Natural killer cell (primary cell): ENCODE data around the gene CREM. TPM values are rescaled to one million over a fixed set of nuclear protein-coding genes. Genes with fewer than 3 reads are reported as not detected.

Source experiments
- ATAC-seq, 3 donors: fragments of 150-1000 bp in 2 of 3; fragments of 200-7000 bp in 1 of 3; cut with Tn5 transposase; 1 replicate in 1 of 3; 2 replicates in 2 of 3; pipeline ENCODE4 v1.10.0; 2021; ENCODE audit warnings: mild to moderate bottlenecking in 2 of 3, moderate library complexity in 2 of 3
- DNase-seq, 2 donors: peaks; one replicate each; pipeline versions ENCODE4 v3.0.0 to v3.0.0-alpha.2; 2013 to 2021; ENCODE audit warnings: mixed read lengths in 1 of 2
- H3K27ac ChIP-seq: one replicate; pipeline ENCODE4 v1.5.1; 2013; ENCODE audit warnings: mild to moderate bottlenecking, low read length
- H3K27me3 ChIP-seq: one replicate; pipeline ENCODE4 v1.6.1; 2013; ENCODE audit warnings: low read length; ENCODE audit not compliant: control insufficient read depth, insufficient read depth
- H3K36me3 ChIP-seq: one replicate; pipeline ENCODE4 v1.6.1; 2013; ENCODE audit warnings: low read length; ENCODE audit not compliant: control insufficient read depth, insufficient read depth
- H3K4me1 ChIP-seq: one replicate; pipeline ENCODE4 v1.6.1; 2013; ENCODE audit warnings: low read length; ENCODE audit not compliant: control insufficient read depth, insufficient read depth
- H3K4me3 ChIP-seq: one replicate; pipeline ENCODE4 v1.5.1; 2013; ENCODE audit warnings: low read length
- H3K9me3 ChIP-seq: one replicate; pipeline ENCODE4 v1.6.1; 2013; ENCODE audit warnings: low read length; ENCODE audit not compliant: control insufficient read depth, insufficient read depth
- H3K27ac Mint-ChIP-seq, 2 donors: one replicate each; pipeline ENCODE4 v1.8.0; 2022; ENCODE audit warnings: mild to moderate bottlenecking in 2 of 2, mixed read lengths in 2 of 2, moderate library complexity in 1 of 2
- H3K27me3 Mint-ChIP-seq, 2 donors: one replicate each; pipeline ENCODE4 v1.8.0; 2022; ENCODE audit warnings: low read depth in 2 of 2, mixed read lengths in 2 of 2
- H3K36me3 Mint-ChIP-seq: one replicate; pipeline ENCODE4 v1.8.0; 2022; ENCODE audit warnings: mixed read lengths
- H3K4me1 Mint-ChIP-seq, 2 donors: one replicate each; pipeline ENCODE4 v1.8.0; 2022; ENCODE audit warnings: mixed read lengths in 2 of 2
- H3K4me3 Mint-ChIP-seq: one replicate; pipeline ENCODE4 v1.8.0; 2022; ENCODE audit warnings: mild to moderate bottlenecking, moderate library complexity, mixed read lengths
- H3K9me3 Mint-ChIP-seq, 2 donors: one replicate each; pipeline ENCODE4 v1.8.0; 2022; ENCODE audit warnings: mixed read lengths in 2 of 2
- CTCF ChIP-seq: fragments of 200-600 bp; IDR thresholded peaks from one replicate; pipeline ENCODE4 v1.8.0; 2022; ENCODE audit warnings: antibody characterized with exemption
- WGBS: methylation state at CpG from one replicate; pipeline ENCODE4 v1.1.7; 2013; ENCODE audit warnings: missing lambda C conversion rate; ENCODE audit not compliant: insufficient coverage; 5-methylcytosine and 5-hydroxymethylcytosine counted together
- intact Hi-C: fragments of 100-400 bp; cut with micrococcal nuclease; formaldehyde crosslinking; loops from one replicate; pipeline ENCODE4 v1.14.2; 2022
- total RNA-seq, 4 donors: library from RNA; stranded (reverse); fragments of 120-200 nt in 1 of 4; gene quantifications; one replicate each; pipeline versions ENCODE4 v1.2.3 to v1.2.4, GENCODE V29; 2013 to 2022

Gene CREM
- total RNA-seq, 3 donors from 2014 or later (not counting 1 experiment from before 2014, with no cell fraction given) = 48.0 to 64.3 (median 54.6) TPM

GRCh38 chr10:35218339-35218955, 91.8 kb downstream of the CREM start:
- WGBS = 35% methylated on average over 7 of the region's 7 CpGs
- Histone ChIP-seq H3K27ac (peak overlapping the region; percentile 46), H3K27me3 (no peaks in the 10 kb centered on the region), H3K36me3 (no peaks in the 10 kb centered on the region), H3K9me3 (no peaks in the 10 kb centered on the region), H3K4me3 (no peak overlapping the region), H3K4me1 (peaks cover 35% of the 10 kb centered on the region)
- ATAC-seq (peak; percentile 53 to 80 (median 68)), DNase-seq (peak; percentile 73 to 94)
- Mint-ChIP-seq H3K4me3 (peak overlapping the region; percentile 81), H3K9me3 (no peaks in the 10 kb centered on the region), H3K27me3 (no peaks in the 10 kb centered on the region), H3K4me1 (peaks cover 40 to 42% of the 10 kb centered on the region in 2 donors), H3K36me3 (no peaks in the 10 kb centered on the region), H3K27ac (peak overlapping the region; percentile 91 to 96)
- intact Hi-C loops = loop anchor here (1.0 kb wide), 2 partner anchors 92 to 98 kb away; partner anchors contain the start of gene CREM
- TF ChIP-seq CTCF = peak; percentile 77

GRCh38 chr10:35219292-35219691, 92.6 kb downstream of the CREM start:
- peak overlapping the region; percentile 91 to 96 for H3K27ac Mint-ChIP-seq
- H3K36me3 Mint-ChIP-seq = no peaks in the 10 kb centered on the region
- no peak for DNase-seq

DNA sequence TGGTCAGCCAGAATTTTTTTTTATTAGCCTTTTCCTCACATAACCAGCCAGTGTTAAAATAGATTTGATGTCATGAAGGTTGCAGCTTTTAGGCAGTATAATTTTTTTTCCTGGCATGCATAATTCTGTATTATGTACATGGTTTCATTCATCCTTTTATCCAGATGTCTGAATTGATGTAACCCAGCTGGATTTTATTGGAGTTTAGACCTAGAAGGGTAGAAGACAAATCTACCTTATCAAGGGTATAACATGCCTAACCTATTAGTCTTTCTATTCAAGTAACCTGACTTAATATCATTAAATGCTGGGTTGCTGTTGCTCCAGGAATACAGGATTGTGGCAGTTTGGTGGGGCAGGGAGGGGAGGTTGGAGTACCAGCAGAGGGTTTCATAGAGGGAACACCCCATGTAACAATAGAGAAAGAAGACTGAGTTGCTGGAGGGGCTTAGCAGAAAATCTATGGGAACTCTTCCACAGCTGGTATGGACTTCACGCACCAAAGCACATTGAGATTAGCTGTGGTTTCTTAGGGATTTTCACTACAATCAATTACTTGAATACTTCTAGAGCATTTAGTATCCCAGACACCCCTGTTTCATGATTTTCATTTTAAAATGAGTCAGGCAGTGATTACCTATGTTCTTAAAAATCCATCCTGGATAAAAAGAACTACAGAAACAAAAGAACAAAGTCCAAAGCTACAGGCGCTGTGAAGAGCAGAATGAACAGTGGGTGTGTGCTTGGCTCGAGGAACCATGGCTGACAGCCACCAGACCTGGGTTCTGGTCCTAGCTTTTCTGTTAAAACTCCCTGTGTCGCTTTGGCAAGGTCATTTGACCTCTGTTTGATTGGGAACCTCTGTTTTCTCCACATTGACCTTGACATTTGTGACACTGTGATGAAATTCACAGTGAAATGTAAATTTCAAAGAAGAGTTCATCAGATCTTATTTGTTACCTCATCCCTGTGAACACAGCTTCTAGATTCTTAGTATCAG, 93.5 kb downstream of the CREM start:
- intact Hi-C loops = no loop called here
- H3K27ac ChIP-seq = no peak overlapping the region
- DNase-seq (no peak), ATAC-seq (no peak)
- no peaks in the 10 kb centered on the region for H3K9me3 ChIP-seq
- peaks cover 32 to 35% of the 10 kb centered on the region in 2 donors for H3K4me1 Mint-ChIP-seq
- H3K27ac Mint-ChIP-seq = peak overlapping the region; percentile 36 to 73
- no peak for TF ChIP-seq CTCF
- H3K4me3 ChIP-seq = no peak overlapping the region
- H3K9me3 Mint-ChIP-seq = no peaks in the 10 kb centered on the region
- WGBS = 85% methylated on average over 4 of the region's 4 CpGs
- H3K4me3 Mint-ChIP-seq = no peak overlapping the region
- H3K27me3 Mint-ChIP-seq = no peaks in the 10 kb centered on the region
- H3K36me3 Mint-ChIP-seq = no peaks in the 10 kb centered on the region
- no peaks in the 10 kb centered on the region for H3K36me3 ChIP-seq
- H3K4me1 ChIP-seq = peaks cover 34% of the 10 kb centered on the region
- no peaks in the 10 kb centered on the region for H3K27me3 ChIP-seq

More at GRCh38 chr10:35219292-35219691, 92.6 kb downstream of the CREM start:
- peaks cover 35% of the 10 kb centered on the region for H3K4me1 ChIP-seq
- 70% methylated on average over 5 of the region's 6 CpGs for WGBS
- H3K4me3 ChIP-seq = no peak overlapping the region
- no peaks in the 10 kb centered on the region for H3K27me3 ChIP-seq
- TF ChIP-seq CTCF = no peak
- no peak for ATAC-seq
- no peak overlapping the region for H3K4me3 Mint-ChIP-seq
- H3K27ac ChIP-seq = no peak overlapping the region
- intact Hi-C loops = no loop called here
- H3K27me3 Mint-ChIP-seq = no peaks in the 10 kb centered on the region
- no peaks in the 10 kb centered on the region for H3K9me3 ChIP-seq
- H3K36me3 ChIP-seq = no peaks in the 10 kb centered on the region
- H3K9me3 Mint-ChIP-seq = no peaks in the 10 kb centered on the region
- peaks cover 34 to 35% of the 10 kb centered on the region in 2 donors for H3K4me1 Mint-ChIP-seq
